ENCODE results near the gene HMGCL.

HMGCL gene

GRCh38 chr1:23793861-23794731, 31.1 kb downstream of the HMGCL start:
- no peak for ATAC-seq
- TF ChIP-seq ZNF8 (CRISPR knock-in tag; IDR thresholded peaks at IDR 0.05) = no peak
- TF ChIP-seq TCF4 (CRISPR knock-in tag; IDR thresholded peaks at IDR 0.05; ENCODE audit: borderline replicate concordance) = no peak
- no peak for TF ChIP-seq ZC3H10 (CRISPR knock-in tag; IDR thresholded peaks at IDR 0.05)
- TF ChIP-seq POU6F1 (CRISPR knock-in tag; IDR thresholded peaks at IDR 0.05; ENCODE audit: borderline replicate concordance, low read depth) = no peak
- no peak for TF ChIP-seq ZFP3 (CRISPR knock-in tag; IDR thresholded peaks at IDR 0.05)
- no peak for TF ChIP-seq TOX (CRISPR knock-in tag; IDR thresholded peaks at IDR 0.05; ENCODE audit: borderline replicate concordance)
- no peak for TF ChIP-seq SNAI2 (CRISPR knock-in tag; IDR thresholded peaks at IDR 0.05)
- no peak for TF ChIP-seq CREB5 (CRISPR knock-in tag; IDR thresholded peaks at IDR 0.05; ENCODE audit: low read depth)
- TF ChIP-seq TSHZ2 (CRISPR knock-in tag; IDR thresholded peaks at IDR 0.05) = no peak
- TF ChIP-seq ZNF565 (CRISPR knock-in tag; conservative IDR thresholded peaks at IDR 0.05; ENCODE audit: low read depth) = no peak
- no peak for TF ChIP-seq GLIS3 (CRISPR knock-in tag; IDR thresholded peaks at IDR 0.05)
- no peak for TF ChIP-seq OSR1 (CRISPR knock-in tag; IDR thresholded peaks at IDR 0.05)
- TF ChIP-seq PATZ1 (CRISPR knock-in tag; IDR thresholded peaks at IDR 0.05; ENCODE audit: borderline replicate concordance) = no peak
- TF ChIP-seq PPARA (CRISPR knock-in tag; IDR thresholded peaks at IDR 0.05; ENCODE audit: borderline replicate concordance) = no peak
- TF ChIP-seq CSRNP3 (CRISPR knock-in tag; IDR thresholded peaks at IDR 0.05) = no peak
- TF ChIP-seq ARNTL (CRISPR knock-in tag; IDR thresholded peaks at IDR 0.05; ENCODE audit: borderline replicate concordance, low read depth) = no peak
- no peak for TF ChIP-seq ISL1 (CRISPR knock-in tag; IDR thresholded peaks at IDR 0.05)
- no peak for TF ChIP-seq ZNF70 (CRISPR knock-in tag; IDR thresholded peaks at IDR 0.05)
- no peak for TF ChIP-seq CSDC2 (CRISPR knock-in tag; IDR thresholded peaks at IDR 0.05)
- TF ChIP-seq ESRRG (CRISPR knock-in tag; IDR thresholded peaks at IDR 0.05) = no peak

GRCh38 chr1:23793018-23793781, 32.0 kb downstream of the HMGCL start:
- ATAC-seq = no peak
- TF ChIP-seq CREB5 (CRISPR knock-in tag; IDR thresholded peaks at IDR 0.05; ENCODE audit: low read depth) (no peak), PPARA (CRISPR knock-in tag; IDR thresholded peaks at IDR 0.05; ENCODE audit: borderline replicate concordance) (no peak), ARNTL (CRISPR knock-in tag; IDR thresholded peaks at IDR 0.05; ENCODE audit: borderline replicate concordance, low read depth) (no peak), BACH2 (CRISPR knock-in tag; IDR thresholded peaks at IDR 0.05; ENCODE audit: borderline replicate concordance) (no peak), ZNF8 (CRISPR knock-in tag; IDR thresholded peaks at IDR 0.05) (no peak), TOX (CRISPR knock-in tag; IDR thresholded peaks at IDR 0.05; ENCODE audit: borderline replicate concordance) (no peak), PATZ1 (CRISPR knock-in tag; IDR thresholded peaks at IDR 0.05; ENCODE audit: borderline replicate concordance) (no peak), ZC3H10 (CRISPR knock-in tag; IDR thresholded peaks at IDR 0.05) (no peak), CSRNP3 (CRISPR knock-in tag; IDR thresholded peaks at IDR 0.05) (no peak), ESRRG (CRISPR knock-in tag; IDR thresholded peaks at IDR 0.05) (no peak), ZFP30 (CRISPR knock-in tag; IDR thresholded peaks at IDR 0.05) (no peak), ISL1 (CRISPR knock-in tag; IDR thresholded peaks at IDR 0.05) (no peak)
